IMR-90 (cell line): Measurements from ENCODE around the gene CNIH2. TPM values are rescaled to one million over a fixed set of nuclear protein-coding genes. Genes with fewer than 3 reads are reported as not detected.

Experiments
- ATAC-seq: fragments of 200-7000 bp; cut with Tn5 transposase; 2 replicates; pipeline ENCODE4 v1.9.1; 2020; ENCODE audit warnings: low read depth, mild to moderate bottlenecking, moderate library complexity
- BruUV-seq: library from RNA; stranded (reverse); fragments of 400-500 nt; replicated peaks from 2 replicates; lab custom pipeline; 2021; lab: Mats Ljungman, UMichigan
- CTCF ChIA-PET: fragments of 300-600 bp; formaldehyde crosslinking; extraction: SDS; loops from one replicate; lab custom pipeline; 2021; ENCODE audit warnings: antibody characterized with exemption; lab: Yijun Ruan, JAX
- POLR2A ChIA-PET: fragments of 300-600 bp; sonication (Branson Sonifier 250); formaldehyde crosslinking; loops from one replicate; lab custom pipeline; 2022; ENCODE audit warnings: antibody characterized with exemption; ENCODE audit not compliant: unreplicated experiment; lab: Charles Lee
- DNase-seq: peaks from one replicate; pipeline ENCODE4 v3.0.0; 2013
- H2AFZ ChIP-seq: replicated peaks from 2 replicates; pipeline ENCODE3; 2013; ENCODE audit warnings: low read length, mild to moderate bottlenecking; ENCODE audit not compliant: poor library complexity
- H2AK5ac ChIP-seq: 2 replicates; pipeline ENCODE4 v1.6.1; 2013; ENCODE audit warnings: low read depth, low read length, inconsistent platforms
- H2AK9ac ChIP-seq: replicated peaks from 2 replicates; pipeline ENCODE3; 2013; ENCODE audit warnings: mild to moderate bottlenecking, low read depth, low read length, moderate library complexity; ENCODE audit not compliant: poor library complexity
- H2BK120ac ChIP-seq: 2 replicates; pipeline ENCODE4 v1.6.1; 2013; ENCODE audit warnings: low read depth, low read length, inconsistent platforms
- H2BK15ac ChIP-seq: 3 replicates; pipeline ENCODE4 v1.6.1; 2013; ENCODE audit warnings: low read depth, low read length, inconsistent platforms
- H2BK20ac ChIP-seq: 2 replicates; pipeline ENCODE4 v1.6.1; 2013; ENCODE audit warnings: low read depth, mild to moderate bottlenecking, inconsistent platforms, low read length, moderate library complexity
- H2BK5ac ChIP-seq: 2 replicates; pipeline ENCODE4 v1.6.1; 2013; ENCODE audit warnings: mild to moderate bottlenecking, low read depth, low read length, inconsistent platforms; ENCODE audit not compliant: poor library complexity, severe bottlenecking
- H3K14ac ChIP-seq: replicated peaks from 2 replicates; pipeline ENCODE4 v1.6.1; 2013; ENCODE audit warnings: low read depth, low read length, inconsistent platforms
- H3K18ac ChIP-seq: 2 replicates; pipeline ENCODE4 v1.6.1; 2013; ENCODE audit warnings: low read depth, low read length, control low read depth
- H3K23ac ChIP-seq: 2 replicates; pipeline ENCODE4 v1.6.1; 2013; ENCODE audit warnings: low read depth, low read length, inconsistent platforms
- H3K27ac ChIP-seq: 2 replicates; pipeline ENCODE4 v1.5.1; 2013; ENCODE audit warnings: mild to moderate bottlenecking, control low read depth, low read length; ENCODE audit not compliant: insufficient read depth
- H3K27me3 ChIP-seq: 2 replicates; pipeline ENCODE4 v1.6.1; 2013; ENCODE audit warnings: low read length; ENCODE audit not compliant: control insufficient read depth, insufficient read depth
- H3K36me3 ChIP-seq: 2 replicates; pipeline ENCODE4 v1.6.1; 2013; ENCODE audit warnings: low read length, mixed read lengths; ENCODE audit not compliant: control insufficient read depth, insufficient read depth
- H3K4ac ChIP-seq: 2 replicates; pipeline ENCODE4 v1.6.1; 2013; ENCODE audit warnings: low read depth, low read length, inconsistent platforms
- H3K4me1 ChIP-seq: 2 replicates; pipeline ENCODE4 v1.6.1; 2013; ENCODE audit warnings: low read length, mixed read lengths; ENCODE audit not compliant: control insufficient read depth, insufficient read depth
- H3K4me2 ChIP-seq: 2 replicates; pipeline ENCODE4 v1.6.1; 2013; ENCODE audit warnings: low read depth, mild to moderate bottlenecking, control low read depth, low read length, moderate library complexity
- H3K4me3 ChIP-seq: 2 replicates; pipeline ENCODE4 v1.5.1; 2013; ENCODE audit warnings: low read depth, mild to moderate bottlenecking, control low read depth, low read length, moderate library complexity; ENCODE audit not compliant: insufficient read depth
- H3K56ac ChIP-seq: 2 replicates; pipeline ENCODE4 v1.6.1; 2013; ENCODE audit warnings: low read length, inconsistent platforms; ENCODE audit not compliant: insufficient read depth; ENCODE audit errors: extremely low read depth
- H3K79me1 ChIP-seq, 2 experiments: 2 replicates each; pipeline ENCODE4 v1.6.1; 2013; ENCODE audit warnings: low read length in 2 of 2, inconsistent platforms in 1 of 2, low read depth in 1 of 2
- H3K9ac ChIP-seq: 2 replicates; pipeline ENCODE4 v1.6.1; 2013; ENCODE audit warnings: low read depth, low read length, control low read depth
- H3K9me1 ChIP-seq: 2 replicates; pipeline ENCODE4 v1.6.1; 2013; ENCODE audit warnings: low read length, inconsistent platforms; ENCODE audit not compliant: insufficient read depth
- H3K9me3 ChIP-seq: 2 replicates; pipeline ENCODE4 v1.6.1; 2013; ENCODE audit warnings: low read length; ENCODE audit not compliant: control insufficient read depth, insufficient read depth
- H4K20me1 ChIP-seq: 2 replicates; pipeline ENCODE4 v1.6.1; 2013; ENCODE audit warnings: low read length, inconsistent platforms; ENCODE audit not compliant: insufficient read depth
- H4K5ac ChIP-seq: 2 replicates; pipeline ENCODE4 v1.6.1; 2013; ENCODE audit warnings: mild to moderate bottlenecking, low read depth, low read length, control low read depth
- H4K8ac ChIP-seq, 2 experiments: 2 replicates each; pipeline ENCODE4 v1.6.1; 2013; ENCODE audit warnings: low read depth in 2 of 2, low read length in 2 of 2, control low read depth in 1 of 2, inconsistent platforms in 1 of 2
- H4K91ac ChIP-seq: 2 replicates; pipeline ENCODE4 v1.6.1; 2013; ENCODE audit warnings: low read depth, low read length, inconsistent platforms; ENCODE audit not compliant: insufficient read depth
- BHLHE40 ChIP-seq: fragments of 150-350 bp; IDR thresholded peaks from 2 replicates; pipeline ENCODE4 v1.6.1; 2016; ENCODE audit warnings: mild to moderate bottlenecking, low read depth, low read length
- ELK1 ChIP-seq: fragments of 150-350 bp; IDR thresholded peaks from 2 replicates; pipeline ENCODE4 v1.6.1; 2016; ENCODE audit warnings: low read depth, mild to moderate bottlenecking, low read length, moderate library complexity, borderline replicate concordance
- POLR2A ChIP-seq: IDR thresholded peaks from 2 replicates; pipeline ENCODE4 v1.6.1; 2012; ENCODE audit warnings: mild to moderate bottlenecking, low read depth, low read length
- WGBS, 2 experiments: methylation state at CpG; one replicate each; pipeline versions ENCODE4 v1.1.5 to v1.1.7; 2013; ENCODE audit warnings: missing lambda C conversion rate in 2 of 2; ENCODE audit not compliant: insufficient read length in 1 of 2; ENCODE audit errors: extremely low coverage in 2 of 2; 5-methylcytosine and 5-hydroxymethylcytosine counted together
- dilution Hi-C: fragments of 300-500 bp; cut with HindIII; formaldehyde crosslinking; loops from one replicate; pipeline ENCODE4 v1.14.3; 2018; ENCODE audit warnings: low sequenced_read_pairs; ENCODE audit not compliant: unreplicated experiment
- in situ Hi-C: fragments of 300-500 bp; cut with MboI; formaldehyde crosslinking; loops from 3 replicates; pipeline ENCODE4 v1.14.3; 2019; ENCODE audit warnings: low sequenced_read_pairs, inconsistent platforms, mixed read lengths
- intact Hi-C: fragments of 100-400 bp; cut with micrococcal nuclease; formaldehyde crosslinking; loops from 2 replicates; pipeline ENCODE4 v1.10.0; 2022
- polyA plus RNA-seq, 3 experiments: library from polyadenylated mRNA; depleted of rRNA; stranded (reverse); fragments of >200 nt; gene quantifications; 2 replicates each; pipeline ENCODE4 v1.2.3, GENCODE V29; 2012; ENCODE audit warnings: low replicate concordance in 1 of 3
- total RNA-seq: library from RNA; depleted of rRNA; stranded (reverse); fragments of >200 nt; gene quantifications from 2 replicates; pipeline ENCODE4 v1.2.3, GENCODE V29; 2012

The CNIH2 gene
- total and polyA plus RNA-seq, 2 of the 4 experiments (the other 2 are of a cell fraction): 0.54 to 3.4 TPM

GRCh38 chr11:66247295-66247694 is 30.7 kb upstream of the CNIH2 start:
- peaks cover 11% of the 10 kb centered on the region; the same call in 1 of the 2 replicates for H3K9me1 ChIP-seq
- no peaks in the 10 kb centered on the region for H4K20me1 ChIP-seq
- no peak overlapping the region for H3K23ac ChIP-seq
- no TSS peak for BruUV-seq
- dilution Hi-C loops: no loop called here
- no peak overlapping the region for H4K8ac ChIP-seq
- no peak overlapping the region for H4K91ac ChIP-seq
- H3K18ac ChIP-seq: no peak overlapping the region
- H2AFZ ChIP-seq: no peak overlapping the region
- ChIA-PET POLR2A (no interaction called here), CTCF (no interaction called here)
- no peak overlapping the region for H3K4ac ChIP-seq
- no peaks in the 10 kb centered on the region for H3K27me3 ChIP-seq
- no peak overlapping the region for H3K14ac ChIP-seq
- 84% methylated on average over 4 of the region's 4 CpGs; no CpG with 5 or more reads in 1 of the 2 experiments for whole genome bisulfite sequencing, 2 experiments
- no peak overlapping the region for H2AK5ac ChIP-seq
- ATAC-seq: no peak
- no peak overlapping the region for H2BK20ac ChIP-seq
- in situ Hi-C loops: no loop called here
- no peak overlapping the region for H2BK5ac ChIP-seq
- TF ChIP-seq POLR2A (no peak), ELK1 (no peak), BHLHE40 (no peak)
- H4K5ac ChIP-seq: no peak overlapping the region
- H3K56ac ChIP-seq: no peak overlapping the region
- no peak for DNase-seq
- no peak overlapping the region for H3K9ac ChIP-seq
- no peak overlapping the region for H2BK15ac ChIP-seq
- H3K36me3 ChIP-seq: peaks cover 30% of the 10 kb centered on the region
- H3K79me1 ChIP-seq: no peaks in the 10 kb centered on the region; a peak in 1 of 4 replicates
- no peak overlapping the region for H2AK9ac ChIP-seq
- no peak overlapping the region for H3K4me2 ChIP-seq
- intact Hi-C loops: no loop called here
- no peak overlapping the region for H3K27ac ChIP-seq
- no peak overlapping the region for H2BK120ac ChIP-seq
- no peak overlapping the region for H3K4me3 ChIP-seq
- no peaks in the 10 kb centered on the region for H3K9me3 ChIP-seq
- H3K4me1 ChIP-seq: no peaks in the 10 kb centered on the region
